GM12878 (cell line): ENCODE data around the gene MRPS22. TPM values are rescaled to one million over a fixed set of nuclear protein-coding genes. Genes with fewer than 3 reads are reported as not detected.

Experiments used
- ATAC-seq: fragments of 200-7000 bp; cut with Tn5 transposase; 3 replicates; pipeline ENCODE4 v1.9.1; 2020; ENCODE audit warnings: mild to moderate bottlenecking, moderate library complexity
- BruUV-seq: library from RNA; stranded (reverse); fragments of 400-500 nt; replicated peaks from 2 replicates; lab custom pipeline; 2021; lab: Mats Ljungman, UMichigan
- CTCF ChIA-PET: fragments of 300-600 bp; sonication (Branson Sonifier 250); formaldehyde crosslinking; extraction: SDS; loops from one replicate; lab custom pipeline; 2021; ENCODE audit warnings: inconsistent platforms; lab: Yijun Ruan, JAX
- POLR2A ChIA-PET: fragments of 350-600 bp; formaldehyde crosslinking; extraction: SDS; loops from one replicate; lab custom pipeline; 2021; ENCODE audit warnings: inconsistent platforms; lab: Charles Lee
- RAD21 ChIA-PET: fragments of 300-600 bp; sonication (Branson Sonifier 250); formaldehyde crosslinking; loops from one replicate; lab custom pipeline; 2023; ENCODE audit warnings: antibody characterized with exemption; ENCODE audit not compliant: unreplicated experiment; lab: Charles Lee
- SMC1A ChIA-PET: fragments of 300-600 bp; sonication (Branson Sonifier 250); formaldehyde crosslinking; loops from one replicate; lab custom pipeline; 2023; ENCODE audit not compliant: unreplicated experiment, uncharacterized antibody; lab: Charles Lee
- DNase-seq: peaks from one replicate; pipeline ENCODE4 v3.0.0-alpha.2; 2011; ENCODE audit warnings: low read depth, low spot score
- FAIRE-seq: peaks from 3 replicates; lab custom pipeline; 2011; peaks lifted over from hg19 to GRCh38; lab: Jason Lieb, UNC
- H2AFZ ChIP-seq: 2 replicates; pipeline ENCODE4 v1.6.0; 2011; ENCODE audit warnings: low read depth, low read length, control low read depth; ENCODE audit not compliant: control insufficient read depth
- H3K27ac ChIP-seq: 2 replicates; pipeline ENCODE4 v1.5.1; 2011; ENCODE audit warnings: control low read depth; ENCODE audit not compliant: control insufficient read depth, insufficient read depth
- H3K27me3 ChIP-seq, 2 experiments: replicated peaks in 1 of 2; 2 replicates each; pipeline versions ENCODE4 v1.6.0 to v1.6.1; 2011; ENCODE audit warnings: low read length in 1 of 2; ENCODE audit not compliant: control insufficient read depth in 2 of 2, insufficient read depth in 2 of 2
- H3K36me3 ChIP-seq, 2 experiments: 2 replicates each; pipeline ENCODE4 v1.5.1; 2011; ENCODE audit warnings: low read length in 1 of 2; ENCODE audit not compliant: control insufficient read depth in 2 of 2, insufficient read depth in 2 of 2
- H3K4me1 ChIP-seq: 2 replicates; pipeline ENCODE4 v1.6.1; 2011; ENCODE audit warnings: mild to moderate bottlenecking, low read length, moderate library complexity, mixed read lengths; ENCODE audit not compliant: control insufficient read depth, insufficient read depth
- H3K4me2 ChIP-seq: 2 replicates; pipeline ENCODE4 v1.6.0; 2011; ENCODE audit warnings: control low read depth; ENCODE audit not compliant: control insufficient read depth, insufficient read depth
- H3K4me3 ChIP-seq: fragments of 200-600 bp; sonication (generic); 2 replicates; pipeline ENCODE4 v1.5.1; 2016
- H3K79me2 ChIP-seq: 2 replicates; pipeline ENCODE4 v1.6.0; 2011; ENCODE audit warnings: low read length; ENCODE audit not compliant: control insufficient read depth, insufficient read depth
- H3K9ac ChIP-seq: 2 replicates; pipeline ENCODE4 v1.8.0; 2011; ENCODE audit warnings: low read length, control low read depth, mixed read lengths; ENCODE audit not compliant: control insufficient read depth, insufficient read depth
- H3K9me3 ChIP-seq: replicated peaks from 3 replicates; pipeline ENCODE4 v1.5.1; 2011; ENCODE audit warnings: mild to moderate bottlenecking, low read length; ENCODE audit not compliant: control insufficient read depth, insufficient read depth
- H4K20me1 ChIP-seq: 2 replicates; pipeline ENCODE4 v1.6.0; 2011; ENCODE audit not compliant: control insufficient read depth, insufficient read depth
- ATF7 ChIP-seq: fragments of 450-650 bp; IDR thresholded peaks from 2 replicates; pipeline ENCODE4 v1.6.1; 2016; ENCODE audit warnings: low read depth, mild to moderate bottlenecking
- CBX3 ChIP-seq: fragments of 200-600 bp; sonication (generic); IDR thresholded peaks from 2 replicates; pipeline ENCODE4 v1.6.1; 2016; ENCODE audit warnings: low read depth, borderline replicate concordance
- CREB1 ChIP-seq: IDR thresholded peaks from 2 replicates; pipeline ENCODE4 v1.6.1; 2012; ENCODE audit warnings: low read depth, mild to moderate bottlenecking, inconsistent platforms
- ESRRA ChIP-seq: IDR thresholded peaks from 2 replicates; pipeline ENCODE4 v1.6.1; 2012; ENCODE audit warnings: mild to moderate bottlenecking, low read length, improper control_type of control experiment
- ETV6 ChIP-seq, 2 experiments: fragments of 450-650 bp in 1 of 2; IDR thresholded peaks in 1 of 2; conservative IDR thresholded peaks in 1 of 2; 2 replicates each; pipeline ENCODE4 v1.6.1; 2014; ENCODE audit warnings: antibody characterized with exemption in 1 of 2, borderline replicate concordance in 1 of 2, low read depth in 1 of 2, mild to moderate bottlenecking in 1 of 2, moderate library complexity in 1 of 2
- GABPA ChIP-seq: IDR thresholded peaks from 2 replicates; pipeline ENCODE4 v1.6.1; 2014; ENCODE audit warnings: antibody characterized with exemption, low read depth, mild to moderate bottlenecking, inconsistent platforms
- HCFC1 ChIP-seq: fragments of 150-350 bp; IDR thresholded peaks from 2 replicates; pipeline ENCODE4 v1.6.1; 2014; ENCODE audit warnings: low read length
- PML ChIP-seq: IDR thresholded peaks from 2 replicates; pipeline ENCODE4 v1.6.1; 2012; ENCODE audit warnings: low read length, inconsistent platforms
- RAD51 ChIP-seq: fragments of 450-650 bp; IDR thresholded peaks from 2 replicates; pipeline ENCODE4 v1.6.1; 2016; ENCODE audit warnings: moderate library complexity, mild to moderate bottlenecking, inconsistent platforms
- RBBP5 ChIP-seq: fragments of 200-600 bp; sonication (generic); conservative IDR thresholded peaks from 2 replicates; pipeline ENCODE4 v1.6.1; 2016
- SMAD1 ChIP-seq: fragments of 450-650 bp; IDR thresholded peaks from 2 replicates; pipeline ENCODE4 v1.6.1; 2018; ENCODE audit warnings: mild to moderate bottlenecking, low read depth; ENCODE audit not compliant: partially characterized antibody
- SREBF1 ChIP-seq: IDR thresholded peaks from 2 replicates; pipeline ENCODE4 v1.6.1; 2012; ENCODE audit warnings: mild to moderate bottlenecking, low read length
- TAF1 ChIP-seq: IDR thresholded peaks from 2 replicates; pipeline ENCODE4 v1.6.1; 2011; ENCODE audit warnings: mild to moderate bottlenecking, low read depth, low read length, borderline replicate concordance
- ZNF207 ChIP-seq: fragments of 450-650 bp; IDR thresholded peaks from 2 replicates; pipeline ENCODE4 v1.6.1; 2014; ENCODE audit warnings: antibody characterized with exemption, mild to moderate bottlenecking, borderline replicate concordance
- ZSCAN29 ChIP-seq: fragments of 450-650 bp; IDR thresholded peaks from 2 replicates; pipeline ENCODE4 v1.6.1; 2017; ENCODE audit warnings: mild to moderate bottlenecking, moderate library complexity
- WGBS: methylation state at CpG from one replicate; pipeline ENCODE4 v1.1.6; 2016; ENCODE audit warnings: low lambda C conversion rate; ENCODE audit not compliant: insufficient replicate concordance, insufficient coverage; ENCODE audit errors: missing lambda C conversion rate; 5-methylcytosine and 5-hydroxymethylcytosine counted together
- in situ Hi-C: fragments of 300-500 bp; cut with MboI; formaldehyde crosslinking; loops from 9 replicates; pipeline ENCODE4 v1.14.3; 2018; ENCODE audit warnings: mixed read lengths
- intact Hi-C: fragments of 100-400 bp; cut with micrococcal nuclease; formaldehyde crosslinking; loops from one replicate; pipeline ENCODE4 v1.14.2; 2022; ENCODE audit not compliant: unreplicated experiment
- polyA plus RNA-seq, 11 experiments: library from polyadenylated mRNA; depleted of rRNA in 4 of 11; unstranded in 6 of 11; stranded (reverse) in 5 of 11; fragments of >200 nt; fragmentation: Nextera tagmentation in 4 of 11; fragmentation: Illumina TruSeq in 1 of 11; extraction: Ambion mirVana in 4 of 11; extraction: Trizol in 1 of 11; gene quantifications; 1 replicate in 1 of 11; 2 replicates in 10 of 11; pipeline versions ENCODE4 v1.2.1 to v1.2.3, GENCODE V29; 2011 to 2016; ENCODE audit warnings: inconsistent platforms in 2 of 11, missing spikeins in 2 of 11, low read depth in 1 of 11
- total RNA-seq, 4 experiments: library from RNA; depleted of rRNA in 3 of 4; stranded (reverse); fragments of >200 nt in 3 of 4; fragmentation: Illumina TruSeq in 1 of 4; extraction: Trizol in 1 of 4; gene quantifications; 2 replicates each; pipeline versions ENCODE4 v1.2.1 to v1.2.3, GENCODE V29; 2013 to 2021
- TF ChIP-seq, protein P1 (sequence below): fragments of 450-650 bp; IDR thresholded peaks from 2 replicates; pipeline ENCODE4 v1.6.1; 2017; ENCODE audit warnings: mild to moderate bottlenecking, low read depth, inconsistent platforms; ENCODE audit not compliant: poor library complexity, severe bottlenecking

Gene MRPS22
- total and polyA plus RNA-seq, 10 of the 15 experiments (the other 5 are each of a cell fraction or from before 2014, with no cell fraction given), result 44.3 to 146 (median 75.2) TPM

GRCh38 chr3:139324456-139324855 is 19.4 kb upstream of the MRPS22 start:
- CTCF ChIA-PET, result no interaction called here
- intact Hi-C loops, result no loop called here

More at GRCh38 chr3:139324456-139324855, 19.4 kb upstream of the MRPS22 start:
- H3K27me3 ChIP-seq, result peaks cover 0 to 1% of the 10 kb centered on the region in 2 experiments; a peak in 2 of 4 replicates
- H3K4me2 ChIP-seq, result no peak overlapping the region
- DNase-seq (no peak), FAIRE-seq (no peak), ATAC-seq (no peak)
- in situ Hi-C loops, result no loop called here
- no peaks in the 10 kb centered on the region for H3K36me3 ChIP-seq
- no TSS peak for BruUV-seq
- H3K79me2 ChIP-seq, result no peaks in the 10 kb centered on the region
- ChIA-PET RAD21 (no interaction called here), SMC1A (no interaction called here), POLR2A (no interaction called here)
- WGBS, result 9% methylated on average over 5 of the region's 5 CpGs
- H3K4me1 ChIP-seq, result no peaks in the 10 kb centered on the region; the same call in 1 of the 2 replicates
- H2AFZ ChIP-seq, result no peak overlapping the region
- H3K27ac ChIP-seq, result no peak overlapping the region
- TF ChIP-seq GABPA (no peak), ETV6 (conservative IDR thresholded peaks at IDR 0.05 in 1 of 2, IDR thresholded peaks at IDR 0.05 in 1 of 2; ENCODE audit: borderline replicate concordance in 1 of 2, low read depth in 1 of 2) (no peak), RAD51 (no peak), SREBF1 (no peak), ZSCAN29 (no peak), TAF1 (no peak), PML (no peak), CREB1 (no peak), HCFC1 (no peak), ATF7 (no peak), ESRRA (no peak), SMAD1 (no peak), RBBP5 (no peak), ZNF207 (no peak), CBX3 (no peak)
- TF ChIP-seq, protein P1, sequence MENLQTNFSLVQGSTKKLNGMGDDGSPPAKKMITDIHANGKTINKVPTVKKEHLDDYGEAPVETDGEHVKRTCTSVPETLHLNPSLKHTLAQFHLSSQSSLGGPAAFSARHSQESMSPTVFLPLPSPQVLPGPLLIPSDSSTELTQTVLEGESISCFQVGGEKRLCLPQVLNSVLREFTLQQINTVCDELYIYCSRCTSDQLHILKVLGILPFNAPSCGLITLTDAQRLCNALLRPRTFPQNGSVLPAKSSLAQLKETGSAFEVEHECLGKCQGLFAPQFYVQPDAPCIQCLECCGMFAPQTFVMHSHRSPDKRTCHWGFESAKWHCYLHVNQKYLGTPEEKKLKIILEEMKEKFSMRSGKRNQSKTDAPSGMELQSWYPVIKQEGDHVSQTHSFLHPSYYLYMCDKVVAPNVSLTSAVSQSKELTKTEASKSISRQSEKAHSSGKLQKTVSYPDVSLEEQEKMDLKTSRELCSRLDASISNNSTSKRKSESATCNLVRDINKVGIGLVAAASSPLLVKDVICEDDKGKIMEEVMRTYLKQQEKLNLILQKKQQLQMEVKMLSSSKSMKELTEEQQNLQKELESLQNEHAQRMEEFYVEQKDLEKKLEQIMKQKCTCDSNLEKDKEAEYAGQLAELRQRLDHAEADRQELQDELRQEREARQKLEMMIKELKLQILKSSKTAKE, result no peak
- H4K20me1 ChIP-seq, result no peaks in the 10 kb centered on the region
- no peaks in the 10 kb centered on the region; the same call in 2 of the 3 replicates for H3K9me3 ChIP-seq
- no peak overlapping the region for H3K4me3 ChIP-seq
- no peak overlapping the region for H3K9ac ChIP-seq
